Inferior parietal cortex (tissue), 1 donor: ENCODE data around the gene ELMOD3.
"Not testable (repeated sequence)": the region's sequence is repeated elsewhere in the genome, so short reads cannot be mapped to it uniquely, and the experiment has no call there.

Source experiments
- DNase-seq: peaks from one replicate; pipeline ENCODE4 v3.0.0-alpha.2; 2016; ENCODE audit errors: extremely low spot score

The ELMOD3 gene

DNA sequence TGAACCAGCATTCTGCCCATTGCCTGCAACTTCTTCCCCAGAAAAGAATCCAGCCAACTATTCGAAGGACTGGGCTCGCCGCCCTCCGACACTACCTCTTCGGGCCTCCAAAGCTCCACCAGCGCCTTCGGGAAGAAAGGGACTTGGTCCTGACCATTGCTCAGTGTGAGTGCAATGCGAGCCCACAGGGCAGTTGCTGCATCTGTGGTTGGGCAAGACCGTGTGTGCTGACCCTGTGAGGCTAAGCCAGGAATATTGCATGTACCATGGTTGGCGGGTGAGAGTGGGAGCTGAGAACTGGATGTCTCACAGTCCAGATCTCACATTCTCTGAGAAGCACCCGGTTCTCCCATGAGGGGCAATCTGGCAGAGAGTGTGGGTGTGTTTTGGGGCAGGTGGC is 16.5 kb downstream of the ELMOD3 start:
- DNase-seq: no peak

DNA sequence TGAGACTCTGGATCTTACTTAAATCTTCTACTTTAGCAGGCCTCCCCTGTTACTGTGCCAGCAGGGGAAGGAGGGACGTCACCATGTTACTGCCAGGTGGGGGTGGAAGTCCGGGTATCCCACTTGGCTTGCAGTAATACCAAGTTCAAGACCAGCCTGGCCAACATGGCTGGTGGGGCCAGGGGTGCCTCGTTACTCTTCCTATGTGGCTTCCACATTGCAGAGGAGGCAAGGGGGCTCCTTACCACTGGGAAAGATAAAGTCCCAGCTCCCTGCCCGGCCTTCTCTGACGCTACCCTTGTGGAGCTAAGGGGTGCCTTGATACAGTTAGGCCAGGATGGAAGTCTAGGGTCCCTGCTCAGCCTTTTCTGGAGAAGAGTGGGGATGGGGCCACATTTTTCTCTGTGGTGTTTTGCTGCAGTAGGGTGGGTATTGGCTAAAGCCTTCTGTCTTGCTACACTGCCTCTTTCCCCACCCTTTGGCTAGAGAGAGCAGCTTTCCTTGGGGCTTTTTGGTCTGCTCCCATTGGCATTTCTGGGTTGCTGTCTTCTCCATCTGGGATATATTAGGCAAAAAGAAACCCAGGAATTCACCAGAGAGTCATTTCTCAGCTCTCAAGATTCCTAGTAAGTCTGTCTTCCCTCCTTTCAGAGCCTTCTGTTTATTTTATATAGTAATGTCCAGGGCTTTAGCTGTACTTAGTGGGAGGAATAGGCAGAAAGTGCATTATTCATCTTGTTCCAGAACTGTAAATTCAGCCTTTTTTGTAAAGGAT is 21.9 kb downstream of the ELMOD3 start:
- DNase-seq: no peak

- DNase-seq: no peak
Observed at GRCh38 chr2:85377083-85377482, 22.5 kb downstream of the ELMOD3 start.

GRCh38 chr2:85378257-85378656 is 23.7 kb downstream of the ELMOD3 start:
- no peak for DNase-seq

GRCh38 chr2:85380048-85380447 is 25.5 kb downstream of the ELMOD3 start:
- DNase-seq: no peak

GRCh38 chr2:85383151-85383550 is 28.6 kb downstream of the ELMOD3 start:
- DNase-seq: not testable (repeated sequence)

DNA sequence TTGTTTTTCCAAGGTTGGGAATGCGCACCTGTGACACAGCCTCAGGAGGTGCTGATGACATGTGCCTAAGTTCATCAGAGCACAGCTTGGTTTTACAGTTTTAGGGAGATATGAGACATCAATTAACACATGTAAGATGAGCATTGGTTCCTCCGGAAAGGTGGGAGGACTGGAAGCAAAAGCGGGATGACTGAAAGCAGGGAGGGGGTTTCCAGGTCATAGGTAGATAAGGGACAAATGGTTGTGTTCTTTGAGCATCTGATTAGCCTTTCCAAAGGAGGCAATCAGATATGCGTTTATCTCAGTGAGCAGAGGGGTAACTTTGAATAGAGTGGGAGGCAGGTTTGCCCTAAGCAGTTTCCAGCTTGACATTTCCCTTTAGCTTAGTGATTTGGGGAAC is 29.3 kb downstream of the ELMOD3 start:
- no peak for DNase-seq

DNA sequence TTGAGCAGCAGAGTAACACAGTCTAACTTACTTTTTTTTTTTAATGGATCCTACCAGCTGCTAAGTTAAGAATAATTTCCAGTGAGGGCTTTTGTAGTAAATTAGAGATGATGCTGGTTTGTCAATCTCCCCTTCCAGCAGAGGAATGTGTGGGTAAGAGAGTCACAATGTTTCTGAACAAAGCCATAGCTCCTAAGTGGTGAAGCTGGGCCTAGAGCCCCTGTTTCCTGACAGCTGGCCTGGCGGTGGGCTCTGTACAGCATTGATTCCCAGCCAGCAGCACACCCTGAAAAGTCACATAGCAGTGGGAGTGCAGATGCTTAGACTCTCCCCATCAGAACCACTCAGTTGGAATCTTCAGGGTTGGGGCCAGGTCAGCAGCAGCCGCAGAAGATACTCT is 31.2 kb downstream of the ELMOD3 start:
- no peak for DNase-seq

DNA sequence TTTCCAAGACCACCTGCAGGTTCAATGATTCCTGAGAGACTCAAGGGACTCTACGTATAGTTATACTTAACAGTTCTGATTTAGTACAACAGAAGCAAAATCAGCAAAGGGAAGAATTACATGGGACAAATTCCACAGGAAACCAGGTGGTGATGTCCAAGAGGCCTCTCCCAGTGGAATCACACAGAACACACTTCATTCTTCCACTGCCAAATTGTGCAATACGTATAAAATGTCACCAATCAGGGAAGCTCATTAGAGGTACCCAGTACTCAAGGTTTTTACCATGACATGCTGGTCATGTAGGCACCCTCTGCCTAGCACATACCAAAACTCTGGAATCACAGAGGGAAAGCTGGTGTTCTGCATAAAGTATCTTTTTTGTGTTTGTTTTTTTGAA is 33.2 kb downstream of the ELMOD3 start:
- no peak for DNase-seq

DNA sequence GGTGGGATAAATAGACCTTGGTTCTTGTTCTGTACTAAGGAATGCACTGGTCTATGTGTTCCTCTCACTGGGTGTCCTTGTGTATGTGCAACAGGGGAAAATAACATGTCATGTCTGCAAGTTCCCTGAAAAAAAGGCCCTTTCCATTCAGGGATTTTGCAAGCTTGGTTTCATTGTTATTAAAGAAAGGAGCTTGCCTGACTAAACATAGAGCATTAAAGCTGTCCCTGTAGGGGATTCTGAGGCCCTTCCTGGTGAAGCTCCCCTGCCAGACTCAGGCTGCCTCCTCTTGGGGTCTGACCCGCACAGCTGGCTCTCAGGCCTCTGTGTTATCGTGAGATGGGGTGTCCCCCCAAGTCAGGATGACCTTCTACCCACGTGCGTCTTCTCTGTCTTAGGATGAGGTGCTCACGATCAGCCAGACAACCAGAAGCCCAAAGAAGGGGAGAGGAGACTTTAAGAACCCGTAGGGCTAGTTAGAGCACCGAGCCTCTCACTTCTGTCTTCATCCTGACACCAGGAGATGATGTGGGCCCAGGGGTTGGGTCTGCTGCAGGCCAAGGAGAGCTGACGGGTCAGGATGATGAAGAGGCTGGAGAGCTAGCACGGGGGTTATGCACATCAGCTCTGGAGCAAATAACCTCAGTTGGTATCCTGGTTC is 34.4 kb downstream of the ELMOD3 start:
- DNase-seq: no peak

- no peak for DNase-seq
Observed at GRCh38 chr2:85390941-85391669, 36.5 kb downstream of the ELMOD3 start.

DNA sequence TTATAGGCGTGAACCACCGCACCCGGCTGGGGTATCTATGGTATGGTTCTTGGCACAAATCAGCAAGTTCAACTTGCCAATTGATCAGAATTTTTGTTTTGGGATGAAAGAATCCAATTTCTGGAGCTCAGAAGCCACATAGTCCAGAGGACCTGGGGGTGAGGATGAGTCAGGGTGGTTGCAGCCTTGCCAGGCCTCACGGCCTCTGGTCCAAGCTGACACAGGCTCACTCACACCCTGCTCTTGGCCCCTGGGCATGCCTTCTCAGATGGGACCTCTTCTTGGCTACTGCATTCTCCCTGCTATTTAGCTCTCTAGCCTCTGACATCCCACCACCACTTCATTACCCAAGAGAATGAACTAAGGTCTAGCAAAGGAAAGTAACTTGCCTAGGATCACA is 39.3 kb downstream of the ELMOD3 start:
- no peak for DNase-seq

- peak; percentile 59 for DNase-seq
Observed at GRCh38 chr2:85394261-85394681, 39.7 kb downstream of the ELMOD3 start.

DNA sequence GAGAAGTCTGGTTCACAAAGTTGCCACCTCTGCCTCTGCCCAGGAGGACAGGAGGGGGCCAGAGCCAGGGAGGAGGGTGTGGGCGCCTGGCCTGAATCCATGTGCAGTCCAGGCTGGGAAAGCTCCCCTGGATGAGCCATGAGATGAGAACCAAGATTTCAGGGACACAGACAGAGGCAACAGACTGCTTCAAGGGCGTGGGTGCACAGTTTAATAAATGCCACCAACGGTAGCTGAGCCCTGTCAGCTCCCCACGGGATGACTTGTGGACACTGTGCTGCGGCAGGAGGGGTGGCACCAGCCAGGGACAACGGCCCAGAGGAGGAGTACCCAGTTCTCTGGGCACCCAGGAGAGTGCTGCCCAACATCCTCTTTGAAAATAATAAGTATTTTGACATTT is 40.4 kb downstream of the ELMOD3 start:
- DNase-seq: no peak

DNA sequence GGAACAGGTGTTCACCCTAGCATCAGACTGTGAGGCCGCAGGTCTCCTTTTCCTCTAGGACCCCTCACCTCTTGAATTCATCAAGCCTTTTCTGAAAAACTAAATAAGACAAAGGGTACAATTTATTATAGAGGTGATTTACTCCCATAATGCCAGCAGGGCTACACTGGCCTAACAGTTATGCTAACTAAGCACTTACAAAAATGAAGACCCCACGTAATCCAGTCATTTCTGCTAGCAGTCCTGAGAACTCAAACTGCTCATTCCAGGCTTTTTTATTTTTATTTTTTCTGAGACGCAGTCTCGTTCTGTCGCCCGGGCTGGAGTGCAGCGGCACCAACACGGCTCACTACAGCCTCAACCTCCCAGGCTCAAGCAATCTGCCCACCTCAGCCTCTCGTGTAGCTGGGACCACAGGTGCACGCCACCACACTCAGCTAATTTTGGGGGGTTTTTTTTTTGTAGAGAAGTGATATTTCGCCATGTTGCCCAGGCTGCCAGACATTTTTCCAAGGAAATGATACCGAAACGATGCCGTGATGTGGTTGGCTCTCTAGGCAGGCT is 41.4 kb downstream of the ELMOD3 start:
- no peak for DNase-seq

- no peak for DNase-seq
Observed at GRCh38 chr2:85396531-85397470, 42.2 kb downstream of the ELMOD3 start.

DNA sequence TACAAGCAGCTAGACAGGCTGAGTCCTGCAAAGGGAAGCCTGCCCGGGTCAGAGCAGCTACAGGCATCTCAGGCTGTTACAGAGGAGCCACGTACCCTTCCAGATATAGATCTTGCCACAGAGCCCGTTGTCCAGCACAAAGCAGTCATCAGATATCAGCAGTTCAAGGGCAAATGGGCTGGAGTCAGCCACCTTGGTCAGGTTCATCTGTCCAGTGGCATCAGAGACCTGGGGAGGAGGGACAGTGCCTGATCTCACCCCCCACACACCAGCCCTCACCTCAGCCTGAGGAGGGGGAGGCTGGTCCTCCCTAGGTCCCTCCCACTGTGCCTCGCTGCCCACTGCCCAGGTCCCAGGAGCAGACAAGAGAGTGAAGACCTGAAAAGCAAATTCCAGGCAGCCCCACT is 43.4 kb downstream of the ELMOD3 start:
- no peak for DNase-seq

- DNase-seq: no peak
Observed at GRCh38 chr2:85398426-85399182, 44.0 kb downstream of the ELMOD3 start.

DNA sequence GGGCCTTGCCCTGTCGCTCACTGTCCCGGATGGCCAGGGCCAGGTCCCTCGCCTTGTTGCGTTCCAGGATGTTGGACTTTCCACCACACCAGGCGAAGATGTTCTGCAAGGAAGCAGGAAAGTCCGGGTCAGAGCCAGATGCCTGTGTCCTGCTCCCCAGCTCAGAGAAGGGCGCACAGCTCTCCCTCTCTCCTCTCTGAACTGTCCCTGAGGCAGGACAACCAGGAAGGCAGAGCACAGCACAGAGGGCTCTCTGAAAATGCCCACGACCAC is 44.5 kb downstream of the ELMOD3 start:
- no peak for DNase-seq

DNA sequence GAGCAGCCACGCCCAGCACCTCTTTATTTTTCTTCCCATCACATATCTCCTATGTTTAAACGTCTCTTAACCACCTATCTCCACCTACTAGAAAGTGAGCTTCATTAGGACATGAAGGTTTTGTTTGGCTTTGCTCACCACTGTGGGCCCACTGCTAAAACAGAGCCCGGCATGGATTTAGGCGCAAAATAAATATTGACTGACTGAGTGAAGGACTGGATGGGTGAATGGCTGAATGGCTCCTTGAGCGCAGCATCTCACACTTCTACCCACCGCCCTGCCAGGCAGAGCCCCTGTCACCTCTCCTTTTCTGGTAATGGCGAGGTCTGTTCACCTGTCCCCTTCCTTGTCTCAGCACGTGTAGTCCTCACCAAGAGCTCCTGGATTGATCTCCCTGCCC is 45.5 kb downstream of the ELMOD3 start:
- DNase-seq: no peak
